Peyer's patch (tissue), 4 donors: ENCODE data around the gene PCGF3. TPM values are rescaled to one million over a fixed set of nuclear protein-coding genes. Genes with fewer than 3 reads are reported as not detected.

Source experiments
- DNase-seq, 3 donors: peaks; one replicate each; pipeline ENCODE4 v3.0.0-alpha.2; 2017 to 2019
- H3K27ac ChIP-seq, 4 donors: fragments of 200-600 bp; sonication (generic); one replicate each; pipeline ENCODE4 v1.5.1; 2016 to 2019
- H3K27me3 ChIP-seq, 2 donors: fragments of 200-600 bp; sonication (generic); one replicate each; pipeline ENCODE4 v1.5.1; 2019
- H3K36me3 ChIP-seq, 3 donors: fragments of 200-600 bp; sonication (generic); one replicate each; pipeline ENCODE4 v1.5.1; 2016 to 2019
- H3K4me1 ChIP-seq, 4 donors: fragments of 200-600 bp; sonication (generic); one replicate each; pipeline ENCODE4 v1.5.1; 2016 to 2019
- H3K4me3 ChIP-seq, 4 donors: fragments of 200-600 bp; sonication (generic); 1 replicate in 3 of 4; 2 replicates in 1 of 4; pipeline ENCODE4 v1.5.1; 2016 to 2019; ENCODE audit warnings: mild to moderate bottlenecking in 1 of 4
- H3K9me3 ChIP-seq, 4 donors: fragments of 200-600 bp; sonication (generic); one replicate each; pipeline ENCODE4 v1.5.1; 2016 to 2019; ENCODE audit warnings: mild to moderate bottlenecking in 1 of 4
- CTCF ChIP-seq, 6 experiments: fragments of 450-650 bp in 4 of 6; fragments of 200-600 bp in 2 of 6; sonication (generic) in 1 of 6; IDR thresholded peaks; one replicate each; pipeline ENCODE4 v1.5.1; 2017 to 2019; ENCODE audit warnings: antibody characterized with exemption in 6 of 6, mild to moderate bottlenecking in 3 of 6, moderate library complexity in 1 of 6
- POLR2A ChIP-seq, 2 donors: fragments of 450-650 bp; IDR thresholded peaks; one replicate each; pipeline ENCODE4 v1.5.1; 2017; ENCODE audit warnings: antibody characterized with exemption in 2 of 2, mild to moderate bottlenecking in 2 of 2, moderate library complexity in 2 of 2
- total RNA-seq, 4 donors: library from RNA; depleted of rRNA; stranded (reverse); fragments of >200 nt; gene quantifications; one replicate each; pipeline ENCODE4 v1.1.0, GENCODE V29; 2016

The PCGF3 gene
- total RNA-seq, 4 donors from 2014 or later, result 58.3 to 168 (median 93.0) TPM

- no peak for TF ChIP-seq POLR2A (IDR thresholded peaks at IDR 0.05)
- no peak for TF ChIP-seq CTCF (IDR thresholded peaks at IDR 0.05)
Measured at GRCh38 chr4:725391-726234, 20.0 kb downstream of the PCGF3 start.

GRCh38 chr4:726235-726787, 20.7 kb downstream of the PCGF3 start:
- Histone ChIP-seq H3K4me3 (no peak overlapping the region), H3K27me3 (no peaks in the 10 kb centered on the region), H3K27ac (no peak overlapping the region), H3K4me1 (peaks cover 0 to 41% (median 0%) of the 10 kb centered on the region in 4 donors), H3K9me3 (no peaks in the 10 kb centered on the region), H3K36me3 (peaks cover 0 to 31% (median 0%) of the 10 kb centered on the region in 3 donors)
- no peak for TF ChIP-seq CTCF (IDR thresholded peaks at IDR 0.05)
- TF ChIP-seq POLR2A (IDR thresholded peaks at IDR 0.05), result no peak
- no peak for DNase-seq

More at GRCh38 chr4:725391-726234, 20.0 kb downstream of the PCGF3 start:
- H3K4me3 ChIP-seq, result no peak overlapping the region
- no peak overlapping the region for H3K27ac ChIP-seq
- peaks cover 0 to 24% (median 0%) of the 10 kb centered on the region in 3 donors for H3K36me3 ChIP-seq
- no peak for DNase-seq
- H3K27me3 ChIP-seq, result no peaks in the 10 kb centered on the region
- H3K9me3 ChIP-seq, result no peaks in the 10 kb centered on the region
- peaks cover 0 to 48% (median 0%) of the 10 kb centered on the region in 4 donors for H3K4me1 ChIP-seq

GRCh38 chr4:726838-727237, 21.2 kb downstream of the PCGF3 start:
- TF ChIP-seq POLR2A (IDR thresholded peaks at IDR 0.05), result no peak
- no peak for TF ChIP-seq CTCF (IDR thresholded peaks at IDR 0.05)
- Histone ChIP-seq H3K9me3 (no peaks in the 10 kb centered on the region), H3K36me3 (peaks cover 0 to 31% (median 0%) of the 10 kb centered on the region in 3 donors), H3K4me1 (peaks cover 0 to 35% (median 0%) of the 10 kb centered on the region in 4 donors), H3K27ac (no peak overlapping the region), H3K27me3 (no peaks in the 10 kb centered on the region), H3K4me3 (no peak overlapping the region)
- DNase-seq, result no peak

- H3K27ac ChIP-seq, result no peak overlapping the region
Measured at GRCh38 chr4:727576-727975, 21.9 kb downstream of the PCGF3 start.

More at GRCh38 chr4:727576-727975, 21.9 kb downstream of the PCGF3 start:
- no peak for TF ChIP-seq POLR2A (IDR thresholded peaks at IDR 0.05)
- TF ChIP-seq CTCF (IDR thresholded peaks at IDR 0.05), result no peak
- H3K4me1 ChIP-seq, result peaks cover 0 to 35% (median 0%) of the 10 kb centered on the region in 4 donors
- H3K36me3 ChIP-seq, result peaks cover 0 to 27% (median 0%) of the 10 kb centered on the region in 3 donors
- H3K9me3 ChIP-seq, result no peaks in the 10 kb centered on the region
- no peak for DNase-seq
- no peak overlapping the region for H3K4me3 ChIP-seq
- no peaks in the 10 kb centered on the region for H3K27me3 ChIP-seq
